GM18870 (cell line): ENCODE results near the gene ASAP2.
"Not testable (repeated sequence)": the region's sequence is repeated elsewhere in the genome, so short reads cannot be mapped to it uniquely, and the experiment has no call there.

Experiments
- ATAC-seq: cut with Tn5 transposase; IDR thresholded peaks from one replicate; pipeline ENCODE4 v1.9.1; 2021; ENCODE audit warnings: moderate library complexity; ENCODE audit not compliant: unreplicated experiment

ASAP2 gene

DNA sequence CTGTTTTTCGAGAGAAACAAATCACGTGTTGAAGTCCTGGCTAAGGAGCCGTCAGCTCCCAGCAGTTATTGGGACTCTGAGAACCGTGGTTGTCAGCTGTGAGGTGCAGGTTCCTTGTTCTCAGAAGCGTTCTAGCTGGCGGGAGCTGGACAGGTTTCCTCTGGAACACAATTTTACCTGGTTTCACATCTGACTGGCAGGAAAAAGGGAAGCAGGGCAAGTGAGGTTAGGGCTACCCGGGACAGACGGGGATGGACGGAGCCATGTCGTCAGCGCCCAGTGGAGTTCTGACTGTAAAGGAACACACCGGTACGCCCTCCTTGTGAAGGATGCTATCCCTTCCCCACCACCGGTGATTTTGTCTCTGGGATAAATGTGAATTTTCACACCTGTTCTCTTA, 190.6 kb downstream of the ASAP2 start:
- ATAC-seq: no peak

- not testable (repeated sequence) for ATAC-seq
Measured at GRCh38 chr2:9398251-9398650, 191.6 kb downstream of the ASAP2 start.

DNA sequence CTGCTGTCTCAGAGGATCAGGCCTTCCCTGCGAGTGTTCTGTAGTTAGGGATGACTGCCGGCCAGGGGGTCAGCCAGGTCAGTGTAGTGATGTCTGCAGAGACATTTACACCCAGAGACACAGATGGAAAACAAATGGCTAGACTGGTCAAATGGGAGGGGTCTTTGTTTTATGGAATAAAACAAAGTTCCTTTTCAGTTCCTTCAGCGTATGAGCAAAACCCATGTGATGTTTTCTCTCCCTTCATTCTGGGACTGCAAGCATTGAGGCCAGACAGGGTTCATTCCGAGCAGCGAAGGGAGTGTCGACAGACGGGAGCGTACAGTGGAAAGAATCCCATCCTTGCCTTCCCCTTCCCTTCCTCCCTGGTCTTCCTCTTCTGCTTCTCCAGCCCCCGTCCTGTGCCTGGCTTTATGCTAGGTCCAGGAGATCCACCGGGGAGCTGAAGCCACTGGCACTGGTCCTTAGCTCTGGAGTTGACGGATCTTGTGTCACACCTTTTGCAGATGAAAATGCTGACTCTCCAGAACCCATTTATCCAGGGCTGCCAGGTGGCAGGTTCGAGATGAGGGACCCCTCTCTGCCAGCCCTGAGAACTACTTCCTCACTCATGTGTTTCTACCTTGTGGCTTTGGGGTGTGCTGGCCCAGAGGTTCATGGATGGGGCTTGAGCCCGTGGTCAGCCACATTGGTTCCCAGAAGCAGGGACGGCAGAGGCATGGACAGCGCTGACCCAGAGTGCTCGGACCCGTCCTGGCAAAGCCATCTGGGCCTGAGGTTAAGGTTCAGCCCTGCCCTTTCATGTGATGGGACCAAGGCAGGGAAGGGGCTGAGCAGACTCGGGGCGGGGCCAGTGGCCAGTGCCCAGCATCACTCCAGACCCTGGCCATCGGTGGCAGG, 192.5 kb downstream of the ASAP2 start:
- ATAC-seq: no peak

GRCh38 chr2:9400268-9401058, 193.9 kb downstream of the ASAP2 start:
- ATAC-seq: no peak

GRCh38 chr2:9401059-9401547, 194.5 kb downstream of the ASAP2 start:
- no peak for ATAC-seq

DNA sequence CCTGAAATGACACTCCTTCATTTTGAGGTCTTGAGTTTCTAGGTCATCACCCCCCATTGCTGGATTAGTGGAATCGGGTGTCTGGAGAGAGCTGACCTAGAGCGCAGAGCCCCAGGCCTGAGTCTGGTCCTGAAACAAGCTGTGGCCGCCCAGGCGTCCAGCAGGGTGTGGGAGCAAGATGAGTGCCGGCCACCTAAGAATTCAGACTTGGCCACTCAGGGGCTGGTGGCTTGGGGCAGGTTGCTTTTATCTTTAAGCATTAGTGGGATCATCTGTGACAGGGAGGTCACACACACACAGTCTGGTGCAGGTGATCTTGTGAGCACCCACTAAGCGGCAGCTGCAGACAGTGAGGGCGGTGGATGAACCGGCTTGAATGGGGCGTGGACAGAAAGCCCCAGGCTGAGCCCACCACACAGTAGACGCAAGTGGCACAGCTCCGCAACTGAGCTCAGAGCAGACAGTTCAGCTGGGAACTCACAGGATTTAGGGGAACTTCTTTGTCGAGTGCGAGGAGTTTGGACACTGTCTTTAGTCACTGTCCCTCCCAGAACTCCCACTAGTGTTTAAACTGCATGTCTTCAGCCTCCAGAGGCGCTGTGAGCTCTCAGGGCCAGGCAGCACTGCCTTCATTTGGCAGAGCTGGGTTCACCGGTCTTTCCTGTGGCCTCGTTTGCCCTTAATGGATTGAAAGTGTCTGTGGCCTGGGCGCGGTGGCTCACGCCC, 195.2 kb downstream of the ASAP2 start:
- no peak for ATAC-seq

GRCh38 chr2:9403924-9404323, 197.3 kb downstream of the ASAP2 start:
- no peak for ATAC-seq

DNA sequence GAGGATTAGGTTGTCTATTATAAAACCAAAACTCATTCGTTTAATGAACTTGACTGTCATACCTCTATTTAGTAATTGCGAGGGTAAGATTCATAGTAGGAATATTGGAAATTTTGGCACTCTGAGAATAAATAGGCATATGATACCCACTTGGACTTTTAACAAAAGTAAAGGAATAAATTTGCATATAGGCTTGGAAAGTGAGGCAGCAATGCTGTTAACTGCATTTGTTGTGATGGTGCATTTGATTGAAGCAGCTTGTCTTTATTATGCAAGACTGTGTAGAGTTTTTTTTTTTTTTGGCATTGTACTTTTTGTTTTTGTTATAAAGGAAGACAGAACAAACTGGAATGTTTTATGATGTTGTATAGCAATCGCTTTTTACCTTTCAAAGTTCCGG, 197.8 kb downstream of the ASAP2 start:
- ATAC-seq: no peak

- no peak for ATAC-seq
Measured at GRCh38 chr2:9405636-9406035, 199.0 kb downstream of the ASAP2 start.

DNA sequence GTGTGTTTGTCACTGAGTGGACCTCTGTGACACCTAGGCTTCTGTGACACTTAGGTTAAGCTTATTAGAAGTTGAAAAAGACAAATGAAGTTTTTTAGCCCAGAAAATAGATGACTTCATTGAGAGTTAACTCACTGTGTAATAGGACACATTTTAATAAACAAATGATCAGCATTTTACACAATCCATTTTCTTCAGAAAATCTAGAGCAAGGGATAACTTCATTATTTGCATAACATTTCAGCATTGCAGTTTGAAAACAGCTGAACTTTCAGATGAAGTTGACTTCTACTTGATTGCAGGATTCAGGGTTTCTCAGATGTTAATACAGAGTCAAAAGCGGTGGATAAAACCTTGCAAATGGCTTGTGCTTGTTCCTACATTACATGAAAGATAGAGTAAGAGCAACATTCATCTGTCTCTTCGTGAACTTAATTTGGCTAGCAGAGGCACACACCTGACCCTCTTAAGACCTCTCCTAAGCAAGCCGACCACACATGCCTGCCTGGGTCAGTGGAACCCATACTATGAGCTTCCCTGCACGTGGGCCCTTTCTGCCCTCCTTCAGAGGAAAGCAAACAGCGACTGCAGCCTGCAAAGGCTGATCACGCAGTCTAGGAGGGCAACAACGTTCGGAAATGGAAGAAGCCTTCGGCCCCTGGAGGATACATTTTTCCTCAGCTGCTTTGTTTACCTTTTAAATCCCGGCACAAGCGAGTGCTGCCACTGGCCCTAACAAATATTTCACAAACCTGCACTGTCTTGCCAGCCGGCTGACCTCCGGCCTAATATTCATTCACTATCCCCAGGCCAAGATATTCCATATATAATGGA, 200.1 kb downstream of the ASAP2 start:
- ATAC-seq: no peak

- no peak for ATAC-seq
Measured at GRCh38 chr2:9407363-9407811, 200.8 kb downstream of the ASAP2 start.

- ATAC-seq: no peak
Measured at GRCh38 chr2:9408641-9409151, 202.1 kb downstream of the ASAP2 start.

DNA sequence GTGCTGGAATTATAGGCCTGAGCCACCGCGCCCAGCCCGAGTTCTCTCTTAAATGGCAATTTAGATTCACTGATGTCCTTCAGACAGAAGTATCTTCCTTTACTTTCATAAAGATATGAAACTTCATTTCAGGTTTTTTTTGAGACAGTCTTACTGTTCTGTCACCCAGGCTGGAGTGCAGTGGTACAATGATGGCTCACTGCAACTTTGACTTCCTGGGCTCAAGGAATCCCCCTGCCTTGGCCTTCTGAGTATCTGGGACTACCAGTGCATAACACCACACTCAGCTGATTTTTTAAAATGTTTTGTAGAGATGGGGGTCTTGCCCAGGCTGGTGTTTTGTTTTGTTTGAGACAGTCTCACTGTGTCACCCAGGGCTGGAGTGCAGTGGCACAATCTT, 203.5 kb downstream of the ASAP2 start:
- no peak for ATAC-seq

- no peak for ATAC-seq
Measured at GRCh38 chr2:9412781-9413180, 206.2 kb downstream of the ASAP2 start.

DNA sequence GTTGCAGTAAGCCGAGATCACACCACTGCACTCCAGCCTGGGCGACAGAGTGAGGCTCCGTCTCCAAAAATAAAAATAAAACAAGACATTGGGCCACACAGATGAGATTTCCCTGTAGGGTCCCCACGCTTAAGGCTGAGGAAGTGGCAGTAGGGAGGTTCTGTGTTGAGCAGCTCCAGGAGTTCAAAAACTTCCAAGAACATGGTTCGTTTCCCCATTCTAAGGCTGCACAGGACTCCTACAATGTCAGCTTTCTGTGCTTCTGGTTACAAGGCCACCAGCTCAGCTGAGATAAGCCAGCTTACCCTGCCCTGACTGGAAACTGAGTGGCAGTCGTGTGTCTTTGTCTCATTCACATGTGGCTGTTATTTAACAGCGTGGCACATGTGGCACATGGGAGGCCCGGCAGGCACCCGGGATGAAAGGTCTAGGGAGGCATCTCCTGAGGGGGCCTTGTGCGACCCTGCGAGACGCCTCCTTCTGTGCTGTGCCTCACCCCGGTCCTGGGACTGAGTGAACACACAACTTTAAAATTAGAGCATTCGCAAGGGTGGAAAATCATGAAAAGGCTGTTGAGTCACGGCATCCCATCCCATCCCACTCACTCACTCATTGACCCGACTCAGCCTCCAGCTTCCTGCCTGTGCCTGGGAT, 209.0 kb downstream of the ASAP2 start:
- no peak for ATAC-seq

DNA sequence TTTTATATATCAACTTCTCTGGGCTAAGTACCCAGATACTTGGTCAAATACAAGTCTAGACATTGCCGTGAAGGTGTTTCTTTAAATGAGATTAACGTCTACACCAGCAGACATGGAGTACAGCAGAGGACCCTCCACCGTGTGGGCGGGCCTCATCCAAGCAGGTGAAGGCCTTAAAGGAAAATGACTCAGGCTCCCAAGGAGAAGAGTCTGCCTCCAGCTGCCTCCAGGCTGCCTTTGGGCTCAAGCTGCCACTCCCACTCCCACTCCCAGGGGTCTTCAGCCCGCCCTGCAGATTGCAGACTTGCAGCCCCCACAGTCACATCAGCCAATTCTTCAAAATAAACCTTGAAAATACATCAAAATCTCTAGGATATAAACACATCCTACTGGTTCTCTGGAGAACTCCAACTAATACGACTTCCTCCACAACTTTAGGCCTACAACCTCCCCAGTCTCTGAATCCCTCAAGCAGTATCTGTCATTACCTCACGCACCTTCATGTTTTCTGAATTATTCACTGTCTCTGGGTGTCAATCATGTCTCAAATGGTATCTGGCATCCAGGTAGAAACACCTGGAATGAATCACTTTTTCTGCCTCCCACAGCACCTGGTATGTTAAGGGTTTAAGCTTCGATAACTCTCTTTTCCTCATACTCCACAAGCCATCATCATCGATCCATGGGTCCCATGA, 209.8 kb downstream of the ASAP2 start:
- ATAC-seq: no peak

DNA sequence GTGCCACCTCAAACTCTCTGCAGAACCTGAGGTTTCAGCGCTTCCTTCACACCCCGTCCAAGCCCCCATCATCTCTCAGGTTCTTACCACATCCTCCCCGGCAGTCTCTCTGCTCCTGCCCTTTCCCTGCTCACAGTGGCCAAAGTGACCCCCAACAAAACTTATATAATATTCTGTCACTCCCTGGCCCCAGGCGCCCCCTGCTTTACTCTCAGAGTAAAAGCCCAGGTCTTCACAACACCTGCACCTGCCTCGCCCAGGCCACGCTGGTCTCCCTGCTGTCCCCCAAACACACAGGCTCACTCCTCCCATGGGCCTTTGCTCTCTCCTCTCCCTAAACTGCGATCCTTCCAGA, 210.3 kb downstream of the ASAP2 start:
- ATAC-seq: no peak

DNA sequence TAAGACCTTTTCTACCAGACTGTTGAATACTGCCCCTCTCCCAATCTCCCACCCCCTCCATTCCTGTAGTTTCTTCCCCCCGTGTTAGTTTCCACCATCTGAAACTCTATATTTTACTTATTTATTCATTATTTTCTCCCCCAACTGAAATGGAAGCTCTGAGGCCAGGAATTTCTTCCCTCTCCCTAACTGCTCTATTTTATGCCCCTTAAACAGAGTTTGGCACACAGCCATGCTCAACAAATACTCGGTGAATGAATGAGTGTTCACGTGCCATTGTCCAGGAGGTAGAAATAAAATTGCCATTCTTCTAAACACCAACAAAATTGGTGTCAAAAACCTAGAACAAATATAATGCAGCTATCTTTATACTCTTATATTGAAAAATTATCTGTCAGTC, 211.1 kb downstream of the ASAP2 start:
- ATAC-seq: no peak

GRCh38 chr2:9418746-9419145, 212.1 kb downstream of the ASAP2 start:
- no peak for ATAC-seq
